ENCODE data around the gene LYZL2.
"Not testable (repeated sequence)": the region's sequence is repeated elsewhere in the genome, so short reads cannot be mapped to it uniquely, and the experiment has no call there.

The LYZL2 gene

DNA sequence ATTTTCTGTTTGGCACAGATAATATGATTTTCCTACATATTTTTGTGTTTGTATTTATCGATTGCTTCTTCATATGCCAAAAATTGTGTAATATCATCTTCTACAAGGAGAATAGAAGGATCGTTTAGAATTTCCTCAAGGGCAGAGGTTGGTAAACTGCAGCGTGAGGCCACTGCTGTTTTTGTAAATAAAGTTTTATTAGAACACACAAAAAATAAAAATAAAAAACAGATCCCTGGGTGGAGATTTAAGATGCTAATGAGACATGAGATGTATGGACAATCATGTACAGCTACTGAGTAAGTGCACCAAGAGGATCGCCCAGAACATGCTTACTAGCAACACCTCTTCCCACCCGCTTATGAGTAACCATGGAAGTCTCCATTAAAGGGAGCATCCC, 9.6 kb downstream of the LYZL2 start:
- TF ChIP-seq, protein P1, sequence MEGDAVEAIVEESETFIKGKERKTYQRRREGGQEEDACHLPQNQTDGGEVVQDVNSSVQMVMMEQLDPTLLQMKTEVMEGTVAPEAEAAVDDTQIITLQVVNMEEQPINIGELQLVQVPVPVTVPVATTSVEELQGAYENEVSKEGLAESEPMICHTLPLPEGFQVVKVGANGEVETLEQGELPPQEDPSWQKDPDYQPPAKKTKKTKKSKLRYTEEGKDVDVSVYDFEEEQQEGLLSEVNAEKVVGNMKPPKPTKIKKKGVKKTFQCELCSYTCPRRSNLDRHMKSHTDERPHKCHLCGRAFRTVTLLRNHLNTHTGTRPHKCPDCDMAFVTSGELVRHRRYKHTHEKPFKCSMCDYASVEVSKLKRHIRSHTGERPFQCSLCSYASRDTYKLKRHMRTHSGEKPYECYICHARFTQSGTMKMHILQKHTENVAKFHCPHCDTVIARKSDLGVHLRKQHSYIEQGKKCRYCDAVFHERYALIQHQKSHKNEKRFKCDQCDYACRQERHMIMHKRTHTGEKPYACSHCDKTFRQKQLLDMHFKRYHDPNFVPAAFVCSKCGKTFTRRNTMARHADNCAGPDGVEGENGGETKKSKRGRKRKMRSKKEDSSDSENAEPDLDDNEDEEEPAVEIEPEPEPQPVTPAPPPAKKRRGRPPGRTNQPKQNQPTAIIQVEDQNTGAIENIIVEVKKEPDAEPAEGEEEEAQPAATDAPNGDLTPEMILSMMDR (IDR thresholded peaks at IDR 0.05; ENCODE audit: borderline replicate concordance, control extremely low read depth, extremely low read depth, insufficient read depth, missing control alignments): no peak
- in situ Hi-C loops (cut with MboI; ENCODE audit: low sequenced_read_pairs, unreplicated experiment): no loop called here
- no peak for DNase-seq (ENCODE audit: low spot score)

DNA sequence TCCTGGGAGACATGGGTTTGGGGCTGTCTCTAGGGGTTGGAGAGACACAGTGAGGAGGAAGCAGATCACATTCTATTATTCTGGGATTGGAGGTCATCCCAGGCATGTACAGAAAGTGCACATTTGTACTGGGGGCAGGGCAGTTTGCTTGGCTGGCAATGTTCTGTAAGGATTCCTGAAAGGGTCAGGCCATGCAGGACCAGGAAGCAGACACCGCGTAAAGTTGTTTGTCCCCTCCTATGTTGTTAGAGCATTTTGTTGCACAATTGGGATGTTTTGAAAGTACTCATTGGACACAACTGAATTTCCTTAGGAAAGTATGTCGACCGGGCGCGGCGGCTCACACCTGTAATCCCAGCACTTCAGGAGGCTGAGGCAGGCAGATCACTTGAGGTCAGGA, 12.5 kb downstream of the LYZL2 start:
- DNase-seq (ENCODE audit: low spot score): no peak
- in situ Hi-C loops (cut with MboI; ENCODE audit: low sequenced_read_pairs, unreplicated experiment): no loop called here
- TF ChIP-seq, protein P1 (IDR thresholded peaks at IDR 0.05; ENCODE audit: borderline replicate concordance, control extremely low read depth, extremely low read depth, insufficient read depth, missing control alignments): no peak

DNA sequence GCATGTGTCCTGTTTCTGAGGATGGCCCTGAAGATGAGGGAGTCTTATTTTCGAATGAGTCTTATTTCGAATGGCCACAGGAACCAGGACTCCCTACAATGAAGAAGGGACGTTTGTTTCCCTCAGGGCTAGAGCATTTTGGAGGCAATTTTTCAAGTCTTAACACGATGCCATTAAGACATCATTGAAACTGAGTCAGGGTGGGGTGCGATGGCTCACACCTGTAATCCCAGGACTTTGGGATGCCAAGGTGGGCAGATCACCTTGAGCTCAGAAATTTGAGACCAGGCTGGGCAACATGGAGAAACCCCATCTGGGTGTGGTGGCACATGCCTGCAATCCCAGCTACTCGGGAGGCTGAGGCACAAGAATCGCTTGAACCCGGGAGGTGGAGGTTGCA, 18.5 kb downstream of the LYZL2 start:
- in situ Hi-C loops (cut with MboI; ENCODE audit: low sequenced_read_pairs, unreplicated experiment); DNase-seq (ENCODE audit: low spot score): not testable (repeated sequence)

DNA sequence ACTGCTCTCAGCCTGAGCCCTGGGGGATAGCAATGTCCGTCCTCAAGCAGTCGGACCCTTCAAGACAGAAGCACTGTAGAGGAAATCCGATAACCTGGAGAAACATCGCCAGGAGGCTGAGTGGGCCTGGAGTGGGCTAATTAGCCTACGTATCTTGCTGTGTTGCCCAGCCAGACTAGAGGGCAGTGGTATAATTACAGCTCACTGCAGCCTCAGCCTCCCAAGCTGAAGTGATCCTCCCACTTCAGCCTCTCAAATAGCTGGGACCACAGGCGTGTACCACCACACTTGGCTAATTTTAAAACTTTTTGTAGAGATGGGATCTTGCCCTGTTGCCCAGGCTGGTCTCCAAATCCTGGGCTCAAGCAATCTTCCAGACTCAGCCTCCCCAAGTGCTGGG, 21.7 kb downstream of the LYZL2 start:
- DNase-seq (ENCODE audit: low spot score): no peak
- in situ Hi-C loops (cut with MboI; ENCODE audit: low sequenced_read_pairs, unreplicated experiment): no loop called here
- TF ChIP-seq, protein P1 (IDR thresholded peaks at IDR 0.05; ENCODE audit: borderline replicate concordance, control extremely low read depth, extremely low read depth, insufficient read depth, missing control alignments): no peak

DNA sequence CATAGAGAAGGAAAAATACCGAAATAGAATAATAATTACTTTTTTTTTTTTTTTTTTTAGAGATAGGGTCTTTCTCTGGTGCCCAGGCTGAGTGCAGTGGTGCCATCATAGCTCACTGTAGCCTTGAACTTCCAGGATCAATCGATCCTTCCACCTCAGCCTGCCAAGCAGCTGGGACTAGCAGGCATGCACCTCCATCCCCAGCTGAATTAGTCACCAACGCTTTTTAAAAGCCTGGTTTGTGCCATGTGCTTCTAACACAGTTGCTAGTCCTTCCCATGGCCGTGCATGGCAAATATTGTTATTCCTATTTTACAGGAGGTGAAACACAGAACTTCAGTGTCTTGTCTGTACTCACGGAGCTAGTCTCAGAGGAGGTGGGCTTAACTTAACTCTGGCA, 23.2 kb downstream of the LYZL2 start:
- in situ Hi-C loops (cut with MboI; ENCODE audit: low sequenced_read_pairs, unreplicated experiment): no loop called here
- DNase-seq (ENCODE audit: low spot score): no peak
- TF ChIP-seq, protein P1 (IDR thresholded peaks at IDR 0.05; ENCODE audit: borderline replicate concordance, control extremely low read depth, extremely low read depth, insufficient read depth, missing control alignments): no peak

DNA sequence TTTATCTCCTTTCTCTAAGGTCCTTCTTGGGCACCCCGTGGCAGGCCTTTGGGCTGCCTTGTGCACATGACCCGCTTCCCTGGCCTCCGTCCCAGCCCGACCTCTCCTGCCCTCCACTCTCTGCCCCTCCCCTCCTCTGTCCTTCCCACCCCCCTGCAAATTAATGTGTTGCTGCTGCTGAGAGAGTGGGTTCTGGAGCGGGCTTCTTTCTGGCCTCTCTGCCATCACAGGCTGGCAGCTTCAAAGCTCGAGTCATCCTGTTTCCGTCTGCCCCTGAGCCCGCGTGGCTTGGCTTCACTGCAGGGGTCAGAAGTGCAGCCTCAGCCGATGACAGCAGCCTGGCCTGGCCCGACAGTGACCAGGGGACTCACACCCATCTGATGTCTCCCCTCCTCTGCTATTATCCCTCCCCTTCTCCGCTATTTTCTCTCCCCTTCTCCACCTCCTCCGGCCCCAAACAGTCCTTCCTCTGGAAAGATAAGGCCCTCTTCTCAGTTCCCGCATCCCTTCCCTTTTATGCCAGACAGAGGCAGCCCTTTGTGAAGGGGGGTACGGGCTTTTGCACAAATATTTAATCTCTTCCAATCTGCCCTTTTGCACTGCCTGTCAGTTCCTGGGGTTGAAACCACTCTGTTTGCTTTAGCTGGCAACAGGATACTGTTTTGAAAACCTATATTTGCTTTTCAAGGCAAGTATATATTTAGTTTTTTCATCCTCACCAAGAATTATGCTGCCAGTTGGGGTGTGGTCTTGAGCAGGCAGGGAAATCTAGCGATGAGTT, 24.0 kb downstream of the LYZL2 start:
- in situ Hi-C loops (cut with MboI; ENCODE audit: low sequenced_read_pairs, unreplicated experiment); DNase-seq (ENCODE audit: low spot score): not testable (repeated sequence)

DNA sequence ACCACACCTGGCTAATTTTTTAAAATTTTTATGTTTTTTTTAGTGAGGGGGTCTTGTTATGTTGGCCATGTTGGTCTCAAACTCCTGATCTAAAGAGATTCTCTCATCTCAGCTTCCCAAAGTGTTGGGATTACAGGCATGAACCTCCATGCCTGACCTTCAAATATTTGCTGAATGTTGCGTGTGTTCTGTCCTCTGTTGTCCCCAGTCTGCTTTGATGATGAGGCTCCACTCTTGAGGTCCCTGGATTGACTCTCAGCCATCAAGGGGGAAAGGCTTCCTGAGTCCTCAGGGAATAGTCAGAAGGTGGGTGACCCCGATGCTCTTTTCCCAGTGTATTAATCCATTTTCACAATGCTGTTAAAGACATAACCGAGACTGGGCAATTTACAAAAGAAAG, 26.0 kb downstream of the LYZL2 start:
- in situ Hi-C loops (cut with MboI; ENCODE audit: low sequenced_read_pairs, unreplicated experiment): no loop called here
- TF ChIP-seq, protein P1 (IDR thresholded peaks at IDR 0.05; ENCODE audit: borderline replicate concordance, control extremely low read depth, extremely low read depth, insufficient read depth, missing control alignments): no peak

DNA sequence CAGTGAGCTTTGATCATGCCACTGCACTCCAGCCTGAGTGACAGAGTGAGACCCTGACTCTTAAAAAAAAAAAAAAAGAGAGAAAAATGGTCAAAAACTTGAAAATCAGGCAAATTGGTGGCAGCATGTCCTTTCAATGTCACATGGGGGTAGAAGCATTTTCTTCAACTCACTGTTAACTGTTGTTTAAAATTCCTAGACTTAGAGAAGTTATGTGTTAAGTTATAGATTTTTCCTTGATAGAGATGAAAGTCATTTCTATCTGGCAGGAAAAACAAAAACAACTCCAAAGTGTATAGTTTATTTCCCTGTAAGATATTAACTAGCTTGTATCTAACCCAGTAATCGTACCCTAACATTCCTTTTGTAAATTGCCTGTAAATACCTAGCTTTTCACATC, 26.8 kb downstream of the LYZL2 start:
- TF ChIP-seq, protein P1 (IDR thresholded peaks at IDR 0.05; ENCODE audit: borderline replicate concordance, control extremely low read depth, extremely low read depth, insufficient read depth, missing control alignments): no peak
- in situ Hi-C loops (cut with MboI; ENCODE audit: low sequenced_read_pairs, unreplicated experiment): no loop called here
- no peak for DNase-seq (ENCODE audit: low spot score)

More for the DNA sequence above, 26.0 kb downstream of the LYZL2 start:
- DNase-seq (ENCODE audit: low spot score): no peak
